OCI-M2 (cell line): ENCODE results near the gene MAGEF1.

Experiments
- DNase-seq: peaks from one replicate; lab custom pipeline; 2025; ENCODE audit not compliant: unreplicated experiment; lab: John Stamatoyannopoulos, UW

The MAGEF1 gene

GRCh38 chr3:184711493-184712247, at the start of gene MAGEF1:
TSS of gene MAGEF1 (minus strand) at chr3:184712064. CDS start at chr3:184711821, 243 bp downstream.
- DNase-seq: peak; percentile 40

GRCh38 chr3:184761075-184761841, 49.4 kb upstream of the MAGEF1 start:
- DNase-seq: no peak

- no peak for DNase-seq
Measured at GRCh38 chr3:184760337-184761074, 48.6 kb upstream of the MAGEF1 start.

GRCh38 chr3:184759666-184760200, 47.9 kb upstream of the MAGEF1 start:
- DNase-seq: no peak

GRCh38 chr3:184758056-184758455, 46.2 kb upstream of the MAGEF1 start:
- DNase-seq: no peak

- no peak for DNase-seq
Measured at GRCh38 chr3:184757022-184757651, 45.3 kb upstream of the MAGEF1 start.

- no peak for DNase-seq
Measured at GRCh38 chr3:184756151-184757021, 44.5 kb upstream of the MAGEF1 start.

GRCh38 chr3:184755315-184755731, 43.5 kb upstream of the MAGEF1 start:
- no peak for DNase-seq

GRCh38 chr3:184752361-184752760, 40.5 kb upstream of the MAGEF1 start:
- no peak for DNase-seq

GRCh38 chr3:184751204-184752040, 39.6 kb upstream of the MAGEF1 start:
- no peak for DNase-seq

GRCh38 chr3:184750349-184751083, 38.7 kb upstream of the MAGEF1 start:
- DNase-seq: no peak

- no peak for DNase-seq
Measured at GRCh38 chr3:184749168-184749744, 37.4 kb upstream of the MAGEF1 start.

GRCh38 chr3:184748219-184749135, 36.6 kb upstream of the MAGEF1 start:
- DNase-seq: no peak

- DNase-seq: no peak
Measured at GRCh38 chr3:184746131-184747120, 34.6 kb upstream of the MAGEF1 start.

- DNase-seq: no peak
Measured at GRCh38 chr3:184745526-184745925, 33.7 kb upstream of the MAGEF1 start.

- DNase-seq: no peak
Measured at GRCh38 chr3:184743248-184743647, 31.4 kb upstream of the MAGEF1 start.
